CD4-positive, alpha-beta T cell treated with Interleukin-4 for 4 hours (primary cell): ENCODE results near the gene EHD2.
"Not testable (repeated sequence)": the region's sequence is repeated elsewhere in the genome, so short reads cannot be mapped to it uniquely, and the experiment has no call there.

ENCODE experiments used
- DNase-seq: peaks from one replicate; pipeline ENCODE4 v3.0.0-alpha.2; 2020

The EHD2 gene

GRCh38 chr19:47777245-47778048 is 64.2 kb downstream of the EHD2 start:
- not testable (repeated sequence) for DNase-seq

GRCh38 chr19:47778049-47778953 is 65.1 kb downstream of the EHD2 start, which contains the start of gene SELENOW:
Gene SELENOW (plus strand): TSS chr19:47778703. CDS start chr19:47778786, 83 bp downstream.
- peak; percentile 76 for DNase-seq

GRCh38 chr19:47778954-47779351 is 65.7 kb downstream of the EHD2 start:
- DNase-seq, result peak; percentile 8

GRCh38 chr19:47779524-47780214 is 66.4 kb downstream of the EHD2 start:
- DNase-seq, result no peak

GRCh38 chr19:47780215-47780551 is 67.0 kb downstream of the EHD2 start:
- no peak for DNase-seq

- DNase-seq, result no peak
Observed at GRCh38 chr19:47781590-47782262, 68.5 kb downstream of the EHD2 start.

GRCh38 chr19:47786566-47786965 is 73.3 kb downstream of the EHD2 start:
- DNase-seq, result no peak

GRCh38 chr19:47787307-47787706 is 74.1 kb downstream of the EHD2 start:
- not testable (repeated sequence) for DNase-seq

GRCh38 chr19:47789811-47790210 is 76.6 kb downstream of the EHD2 start:
- DNase-seq, result not testable (repeated sequence)

- peak; percentile 61 for DNase-seq
Observed at GRCh38 chr19:47790398-47790814, 77.2 kb downstream of the EHD2 start.

- DNase-seq, result no peak
Observed at GRCh38 chr19:47792616-47793015, 79.4 kb downstream of the EHD2 start.
